Neural cell (in vitro differentiated cells): ENCODE data around the gene TTC17. TPM values are rescaled to one million over a fixed set of nuclear protein-coding genes. Genes with fewer than 3 reads are reported as not detected.

Experiments
- H2AFZ ChIP-seq: fragments of 200-600, 300-800 bp; sonication (generic), shearing (Covaris generic); 2 replicates; pipeline ENCODE4 v1.6.0; 2014; ENCODE audit warnings: low read depth, mild to moderate bottlenecking, antibody characterized with exemption, low read length, moderate library complexity
- H3F3A ChIP-seq: fragments of 200-600 bp; shearing (Covaris generic); 2 replicates; pipeline ENCODE4 v1.6.1; 2016; ENCODE audit warnings: mild to moderate bottlenecking, moderate library complexity, mixed read lengths, antibody characterized with exemption, low read length; ENCODE audit not compliant: insufficient read depth, poor library complexity, severe bottlenecking
- H3K27ac ChIP-seq: fragments of 200-600, 300-800 bp; sonication (generic), shearing (Covaris generic); 2 replicates; pipeline ENCODE4 v1.5.1; 2014; ENCODE audit warnings: mild to moderate bottlenecking, low read length, moderate library complexity
- H3K27me3 ChIP-seq: fragments of 300-800, 200-600 bp; sonication (generic), shearing (Covaris generic); 2 replicates; pipeline ENCODE4 v1.6.0; 2014; ENCODE audit warnings: mild to moderate bottlenecking, low read depth, low read length, moderate library complexity; ENCODE audit not compliant: insufficient read depth
- H3K36me3 ChIP-seq: fragments of 300-800, 200-600 bp; sonication (generic), shearing (Covaris generic); 2 replicates; pipeline ENCODE4 v1.5.1; 2014; ENCODE audit warnings: mild to moderate bottlenecking, antibody characterized with exemption, low read length, moderate library complexity; ENCODE audit not compliant: insufficient read depth
- H3K4me2 ChIP-seq: fragments of 300-800, 200-600 bp; sonication (generic), shearing (Covaris generic); 2 replicates; pipeline ENCODE4 v1.6.0; 2014; ENCODE audit warnings: mild to moderate bottlenecking, low read length
- H3K4me3 ChIP-seq: fragments of 300-800, 200-600 bp; sonication (generic), shearing (Covaris generic); 2 replicates; pipeline ENCODE4 v1.5.1; 2014; ENCODE audit warnings: mild to moderate bottlenecking, low read length, moderate library complexity
- H3K79me2 ChIP-seq: fragments of 200-600 bp; shearing (Covaris generic); replicated peaks from 2 replicates; pipeline ENCODE4 v1.6.0; 2014; ENCODE audit warnings: mild to moderate bottlenecking, low read length, moderate library complexity; ENCODE audit not compliant: insufficient read depth
- H3K9ac ChIP-seq: fragments of 300-800, 200-600 bp; sonication (generic), shearing (Covaris generic); 2 replicates; pipeline ENCODE4 v1.6.1; 2016; ENCODE audit warnings: mild to moderate bottlenecking, low read length, mixed read lengths
- H3K9me2 ChIP-seq: fragments of 200-600 bp; shearing (Covaris generic); 2 replicates; pipeline ENCODE4 v1.6.1; 2016; ENCODE audit warnings: mild to moderate bottlenecking, low read length, mixed read lengths; ENCODE audit not compliant: insufficient read depth
- H3K9me3 ChIP-seq: fragments of 200-600, 300-800 bp; sonication (generic), shearing (Covaris generic); 2 replicates; pipeline ENCODE4 v1.6.1; 2016; ENCODE audit warnings: mild to moderate bottlenecking, mixed run types, low read length, moderate library complexity, mixed read lengths
- H4K20me1 ChIP-seq: fragments of 200-600 bp; shearing (Covaris generic); 2 replicates; pipeline ENCODE4 v1.6.1; 2016; ENCODE audit warnings: mild to moderate bottlenecking, mixed run types; ENCODE audit not compliant: insufficient read depth
- EP300 ChIP-seq: fragments of 450-650 bp; conservative IDR thresholded peaks from 2 replicates; pipeline ENCODE4 v1.6.1; 2014; ENCODE audit warnings: antibody characterized with exemption, mild to moderate bottlenecking, moderate library complexity; ENCODE audit not compliant: poor library complexity, severe bottlenecking
- EZH2 ChIP-seq: fragments of 200-600, 300-800 bp; shearing (Covaris generic), sonication (generic); IDR thresholded peaks from 2 replicates; pipeline ENCODE4 v1.6.1; 2014; ENCODE audit warnings: antibody characterized with exemption, low read length, borderline replicate concordance, mild to moderate bottlenecking; ENCODE audit not compliant: insufficient read depth, poor library complexity, severe bottlenecking
- MXI1 ChIP-seq: fragments of 450-650 bp; conservative IDR thresholded peaks from 2 replicates; pipeline ENCODE4 v1.6.1; 2014; ENCODE audit warnings: antibody characterized with exemption, mild to moderate bottlenecking; ENCODE audit not compliant: poor library complexity, severe bottlenecking
- POLR2AphosphoS5 ChIP-seq: IDR thresholded peaks from 2 replicates; pipeline ENCODE4 v1.6.1; 2012
- RAD21 ChIP-seq: fragments of 450-650 bp; conservative IDR thresholded peaks from 2 replicates; pipeline ENCODE4 v1.6.1; 2014; ENCODE audit warnings: antibody characterized with exemption, mild to moderate bottlenecking, moderate library complexity
- SMC3 ChIP-seq: fragments of 450-650 bp; conservative IDR thresholded peaks from 2 replicates; pipeline ENCODE4 v1.6.1; 2014; ENCODE audit warnings: antibody characterized with exemption, mild to moderate bottlenecking, moderate library complexity; ENCODE audit not compliant: poor library complexity
- TAF1 ChIP-seq: IDR thresholded peaks from 2 replicates; pipeline ENCODE4 v1.6.1; 2012; ENCODE audit warnings: low read depth
- polyA plus RNA-seq: library from polyadenylated mRNA; depleted of rRNA; stranded (reverse); fragments of >200 nt; gene quantifications from 2 replicates; pipeline ENCODE4 v1.2.3, GENCODE V29; 2014
- TF ChIP-seq, protein P1 (sequence below): fragments of 450-650 bp; IDR thresholded peaks from 2 replicates; pipeline ENCODE4 v1.5.1; 2014; ENCODE audit warnings: antibody characterized with exemption, mild to moderate bottlenecking, moderate library complexity; ENCODE audit not compliant: poor library complexity, severe bottlenecking
- TF ChIP-seq, protein P2 (sequence below): IDR thresholded peaks from 2 replicates; pipeline ENCODE4 v1.6.1; 2012; ENCODE audit warnings: borderline replicate concordance

Gene TTC17
- polyA plus RNA-seq, 1 donor from 2014 or later, result 122 TPM

DNA sequence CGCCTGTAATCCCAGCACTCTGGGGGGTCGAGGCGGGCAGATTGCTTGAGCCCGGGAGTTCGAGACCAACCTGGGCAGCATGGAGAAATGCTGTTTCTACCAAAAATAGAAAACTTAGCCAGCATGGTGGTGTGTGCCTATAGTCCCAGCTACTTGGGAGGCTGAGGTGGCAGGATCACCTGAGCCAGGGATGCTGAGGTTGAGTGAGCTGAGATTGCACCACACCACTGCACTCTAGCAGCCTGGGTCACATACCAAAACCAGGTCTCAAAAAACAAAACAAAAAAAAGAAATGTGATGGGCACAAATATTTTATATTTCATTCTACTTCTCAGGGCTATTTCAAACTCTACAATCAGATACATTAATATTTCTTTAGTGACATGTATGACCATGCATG is 25.7 kb downstream of the TTC17 start:
- H3K79me2 ChIP-seq, result peaks cover 6% of the 10 kb centered on the region
- H2AFZ ChIP-seq, result no peak overlapping the region
- TF ChIP-seq EZH2 (no peak), POLR2AphosphoS5 (no peak), MXI1 (no peak), TAF1 (no peak), EP300 (no peak), RAD21 (no peak), SMC3 (no peak)
- TF ChIP-seq, protein P1, sequence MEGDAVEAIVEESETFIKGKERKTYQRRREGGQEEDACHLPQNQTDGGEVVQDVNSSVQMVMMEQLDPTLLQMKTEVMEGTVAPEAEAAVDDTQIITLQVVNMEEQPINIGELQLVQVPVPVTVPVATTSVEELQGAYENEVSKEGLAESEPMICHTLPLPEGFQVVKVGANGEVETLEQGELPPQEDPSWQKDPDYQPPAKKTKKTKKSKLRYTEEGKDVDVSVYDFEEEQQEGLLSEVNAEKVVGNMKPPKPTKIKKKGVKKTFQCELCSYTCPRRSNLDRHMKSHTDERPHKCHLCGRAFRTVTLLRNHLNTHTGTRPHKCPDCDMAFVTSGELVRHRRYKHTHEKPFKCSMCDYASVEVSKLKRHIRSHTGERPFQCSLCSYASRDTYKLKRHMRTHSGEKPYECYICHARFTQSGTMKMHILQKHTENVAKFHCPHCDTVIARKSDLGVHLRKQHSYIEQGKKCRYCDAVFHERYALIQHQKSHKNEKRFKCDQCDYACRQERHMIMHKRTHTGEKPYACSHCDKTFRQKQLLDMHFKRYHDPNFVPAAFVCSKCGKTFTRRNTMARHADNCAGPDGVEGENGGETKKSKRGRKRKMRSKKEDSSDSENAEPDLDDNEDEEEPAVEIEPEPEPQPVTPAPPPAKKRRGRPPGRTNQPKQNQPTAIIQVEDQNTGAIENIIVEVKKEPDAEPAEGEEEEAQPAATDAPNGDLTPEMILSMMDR, result no peak
- TF ChIP-seq, protein P2, sequence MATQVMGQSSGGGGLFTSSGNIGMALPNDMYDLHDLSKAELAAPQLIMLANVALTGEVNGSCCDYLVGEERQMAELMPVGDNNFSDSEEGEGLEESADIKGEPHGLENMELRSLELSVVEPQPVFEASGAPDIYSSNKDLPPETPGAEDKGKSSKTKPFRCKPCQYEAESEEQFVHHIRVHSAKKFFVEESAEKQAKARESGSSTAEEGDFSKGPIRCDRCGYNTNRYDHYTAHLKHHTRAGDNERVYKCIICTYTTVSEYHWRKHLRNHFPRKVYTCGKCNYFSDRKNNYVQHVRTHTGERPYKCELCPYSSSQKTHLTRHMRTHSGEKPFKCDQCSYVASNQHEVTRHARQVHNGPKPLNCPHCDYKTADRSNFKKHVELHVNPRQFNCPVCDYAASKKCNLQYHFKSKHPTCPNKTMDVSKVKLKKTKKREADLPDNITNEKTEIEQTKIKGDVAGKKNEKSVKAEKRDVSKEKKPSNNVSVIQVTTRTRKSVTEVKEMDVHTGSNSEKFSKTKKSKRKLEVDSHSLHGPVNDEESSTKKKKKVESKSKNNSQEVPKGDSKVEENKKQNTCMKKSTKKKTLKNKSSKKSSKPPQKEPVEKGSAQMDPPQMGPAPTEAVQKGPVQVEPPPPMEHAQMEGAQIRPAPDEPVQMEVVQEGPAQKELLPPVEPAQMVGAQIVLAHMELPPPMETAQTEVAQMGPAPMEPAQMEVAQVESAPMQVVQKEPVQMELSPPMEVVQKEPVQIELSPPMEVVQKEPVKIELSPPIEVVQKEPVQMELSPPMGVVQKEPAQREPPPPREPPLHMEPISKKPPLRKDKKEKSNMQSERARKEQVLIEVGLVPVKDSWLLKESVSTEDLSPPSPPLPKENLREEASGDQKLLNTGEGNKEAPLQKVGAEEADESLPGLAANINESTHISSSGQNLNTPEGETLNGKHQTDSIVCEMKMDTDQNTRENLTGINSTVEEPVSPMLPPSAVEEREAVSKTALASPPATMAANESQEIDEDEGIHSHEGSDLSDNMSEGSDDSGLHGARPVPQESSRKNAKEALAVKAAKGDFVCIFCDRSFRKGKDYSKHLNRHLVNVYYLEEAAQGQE, result no peak

GRCh38 chr11:43392713-43393112 is 34.0 kb downstream of the TTC17 start:
- Histone ChIP-seq H3K9me2 (no peaks in the 10 kb centered on the region), H3K9ac (no peak overlapping the region), H4K20me1 (no peaks in the 10 kb centered on the region), H2AFZ (no peak overlapping the region), H3K9me3 (no peaks in the 10 kb centered on the region), H3K27ac (no peak overlapping the region), H3K27me3 (no peaks in the 10 kb centered on the region), H3F3A (no peaks in the 10 kb centered on the region), H3K79me2 (no peaks in the 10 kb centered on the region), H3K4me3 (no peak overlapping the region), H3K36me3 (peaks cover 5% of the 10 kb centered on the region), H3K4me2 (no peak overlapping the region)
- TF ChIP-seq, protein P2, result no peak
- TF ChIP-seq TAF1 (no peak), POLR2AphosphoS5 (no peak)

More for the DNA sequence above, 25.7 kb downstream of the TTC17 start:
- Histone ChIP-seq H3K27me3 (no peaks in the 10 kb centered on the region), H4K20me1 (no peaks in the 10 kb centered on the region), H3K4me2 (no peak overlapping the region), H3F3A (no peaks in the 10 kb centered on the region), H3K9ac (no peak overlapping the region), H3K36me3 (no peaks in the 10 kb centered on the region), H3K4me3 (no peak overlapping the region), H3K9me2 (no peaks in the 10 kb centered on the region), H3K27ac (no peak overlapping the region), H3K9me3 (no peaks in the 10 kb centered on the region)
